ENCODE results near the gene TTC28. TPM values are rescaled to one million over a fixed set of nuclear protein-coding genes. Genes with fewer than 3 reads are reported as not detected.
"Not testable (repeated sequence)": the region's sequence is repeated elsewhere in the genome, so short reads cannot be mapped to it uniquely, and the experiment has no call there.

TTC28 gene
- total RNA-seq, 1 experiment from 2014 or later = 11.2 TPM

GRCh38 chr22:28169314-28169713 lies 510.3 kb downstream of the TTC28 start:
- not testable (repeated sequence) for H3K4me1 ChIP-seq (ENCODE audit: low read length); H3K4me3 ChIP-seq (ENCODE audit: low read length); H3K9ac ChIP-seq (ENCODE audit: low read length)

GRCh38 chr22:28155808-28156207 lies 523.8 kb downstream of the TTC28 start:
- no peaks in the 10 kb centered on the region for H3K27me3 ChIP-seq (ENCODE audit: low read length)
- no peak overlapping the region for H3K9ac ChIP-seq (ENCODE audit: low read length)
- no peaks in the 10 kb centered on the region for H3K36me3 ChIP-seq (ENCODE audit: insufficient read depth, low read length)
- no peak overlapping the region for H3K27ac ChIP-seq (ENCODE audit: low read length)
- no peaks in the 10 kb centered on the region for H4K20me1 ChIP-seq (ENCODE audit: insufficient read depth, low read depth, low read length)
- H3K9me2 ChIP-seq (replicated peaks; ENCODE audit: insufficient read depth, low read length) = no peaks in the 10 kb centered on the region
- no peaks in the 10 kb centered on the region for H3K4me1 ChIP-seq (ENCODE audit: low read length)
- no peak overlapping the region for H3K4me3 ChIP-seq (ENCODE audit: low read length)
- no peak overlapping the region for H2AFZ ChIP-seq (ENCODE audit: low read length)
- no peak for DNase-seq
- H3K4me2 ChIP-seq (ENCODE audit: low read depth, low read length, poor library complexity, severe bottlenecking) = no peak overlapping the region
- no peaks in the 10 kb centered on the region for H3K9me3 ChIP-seq (ENCODE audit: low read length)
- H3K79me2 ChIP-seq (ENCODE audit: low read length) = no peaks in the 10 kb centered on the region

More at GRCh38 chr22:28169314-28169713, 510.3 kb downstream of the TTC28 start:
- DNase-seq; H3K27ac ChIP-seq (ENCODE audit: low read length); H3K36me3 ChIP-seq (ENCODE audit: insufficient read depth, low read length); H3K4me2 ChIP-seq (ENCODE audit: low read depth, low read length, poor library complexity, severe bottlenecking); H3K27me3 ChIP-seq (ENCODE audit: low read length); H2AFZ ChIP-seq (ENCODE audit: low read length); H3K9me3 ChIP-seq (ENCODE audit: low read length); H4K20me1 ChIP-seq (ENCODE audit: insufficient read depth, low read depth, low read length); H3K79me2 ChIP-seq (ENCODE audit: low read length); H3K9me2 ChIP-seq (replicated peaks; ENCODE audit: insufficient read depth, low read length): not testable (repeated sequence)

- no peaks in the 10 kb centered on the region for H3K27me3 ChIP-seq (ENCODE audit: low read length)
- H3K36me3 ChIP-seq (ENCODE audit: insufficient read depth, low read length) = no peaks in the 10 kb centered on the region
- no peak overlapping the region for H3K27ac ChIP-seq (ENCODE audit: low read length)
- no peaks in the 10 kb centered on the region for H3K79me2 ChIP-seq (ENCODE audit: low read length)
- H3K9ac ChIP-seq (ENCODE audit: low read length) = no peak overlapping the region
- H3K9me2 ChIP-seq (replicated peaks; ENCODE audit: insufficient read depth, low read length) = no peaks in the 10 kb centered on the region
- H4K20me1 ChIP-seq (ENCODE audit: insufficient read depth, low read depth, low read length) = 0 out of 2 replicates have a peak, but pooled peaks cover 3% of the 10 kb centered on the region
- no peak overlapping the region for H2AFZ ChIP-seq (ENCODE audit: low read length)
- no peak overlapping the region for H3K4me2 ChIP-seq (ENCODE audit: low read depth, low read length, poor library complexity, severe bottlenecking)
- no peak overlapping the region for H3K4me3 ChIP-seq (ENCODE audit: low read length)
- no peak for DNase-seq
- no peaks in the 10 kb centered on the region for H3K4me1 ChIP-seq (ENCODE audit: low read length)
- no peaks in the 10 kb centered on the region for H3K9me3 ChIP-seq (ENCODE audit: low read length)
Measured at GRCh38 chr22:28154861-28155260, 524.8 kb downstream of the TTC28 start.

- no peak overlapping the region for H2AFZ ChIP-seq (ENCODE audit: low read length)
- no peaks in the 10 kb centered on the region for H3K27me3 ChIP-seq (ENCODE audit: low read length)
- H3K4me3 ChIP-seq (ENCODE audit: low read length) = no peak overlapping the region
- no peaks in the 10 kb centered on the region for H3K9me3 ChIP-seq (ENCODE audit: low read length)
- H3K36me3 ChIP-seq (ENCODE audit: insufficient read depth, low read length) = no peaks in the 10 kb centered on the region
- DNase-seq = no peak
- H3K27ac ChIP-seq (ENCODE audit: low read length) = no peak overlapping the region
- no peaks in the 10 kb centered on the region for H3K9me2 ChIP-seq (replicated peaks; ENCODE audit: insufficient read depth, low read length)
- H3K4me1 ChIP-seq (ENCODE audit: low read length) = no peaks in the 10 kb centered on the region
- H4K20me1 ChIP-seq (ENCODE audit: insufficient read depth, low read depth, low read length) = 0 out of 2 replicates have a peak, but pooled peaks cover 3% of the 10 kb centered on the region
- no peak overlapping the region for H3K9ac ChIP-seq (ENCODE audit: low read length)
- H3K79me2 ChIP-seq (ENCODE audit: low read length) = no peaks in the 10 kb centered on the region
- no peak overlapping the region for H3K4me2 ChIP-seq (ENCODE audit: low read depth, low read length, poor library complexity, severe bottlenecking)
Measured at GRCh38 chr22:28151151-28151816, 528.4 kb downstream of the TTC28 start.

GRCh38 chr22:28148816-28149465 lies 530.7 kb downstream of the TTC28 start:
- no peak overlapping the region for H3K4me3 ChIP-seq (ENCODE audit: low read length)
- 0 out of 2 replicates have a peak, but pooled peaks cover 3% of the 10 kb centered on the region for H4K20me1 ChIP-seq (ENCODE audit: insufficient read depth, low read depth, low read length)
- no peaks in the 10 kb centered on the region for H3K79me2 ChIP-seq (ENCODE audit: low read length)
- no peaks in the 10 kb centered on the region for H3K9me2 ChIP-seq (replicated peaks; ENCODE audit: insufficient read depth, low read length)
- H2AFZ ChIP-seq (ENCODE audit: low read length) = no peak overlapping the region
- no peaks in the 10 kb centered on the region for H3K27me3 ChIP-seq (ENCODE audit: low read length)
- H3K36me3 ChIP-seq (ENCODE audit: insufficient read depth, low read length) = no peaks in the 10 kb centered on the region
- H3K4me1 ChIP-seq (ENCODE audit: low read length) = no peaks in the 10 kb centered on the region
- no peaks in the 10 kb centered on the region for H3K9me3 ChIP-seq (ENCODE audit: low read length)
- H3K4me2 ChIP-seq (ENCODE audit: low read depth, low read length, poor library complexity, severe bottlenecking) = no peak overlapping the region
- H3K9ac ChIP-seq (ENCODE audit: low read length) = no peak overlapping the region
- DNase-seq = no peak
- no peak overlapping the region for H3K27ac ChIP-seq (ENCODE audit: low read length)

- H4K20me1 ChIP-seq (ENCODE audit: insufficient read depth, low read depth, low read length) = 0 out of 2 replicates have a peak, but pooled peaks cover 3% of the 10 kb centered on the region
- H3K9me3 ChIP-seq (ENCODE audit: low read length) = no peaks in the 10 kb centered on the region
- DNase-seq = no peak
- H3K9me2 ChIP-seq (replicated peaks; ENCODE audit: insufficient read depth, low read length) = no peaks in the 10 kb centered on the region
- no peaks in the 10 kb centered on the region for H3K36me3 ChIP-seq (ENCODE audit: insufficient read depth, low read length)
- H3K27ac ChIP-seq (ENCODE audit: low read length) = no peak overlapping the region
- H3K4me3 ChIP-seq (ENCODE audit: low read length) = no peak overlapping the region
- no peaks in the 10 kb centered on the region for H3K4me1 ChIP-seq (ENCODE audit: low read length)
- H2AFZ ChIP-seq (ENCODE audit: low read length) = no peak overlapping the region
- no peak overlapping the region for H3K9ac ChIP-seq (ENCODE audit: low read length)
- no peaks in the 10 kb centered on the region for H3K27me3 ChIP-seq (ENCODE audit: low read length)
- no peak overlapping the region for H3K4me2 ChIP-seq (ENCODE audit: low read depth, low read length, poor library complexity, severe bottlenecking)
- H3K79me2 ChIP-seq (ENCODE audit: low read length) = no peaks in the 10 kb centered on the region
Measured at GRCh38 chr22:28147401-28147800, 532.2 kb downstream of the TTC28 start.

GRCh38 chr22:28146401-28147314 lies 533.0 kb downstream of the TTC28 start:
- Histone ChIP-seq H3K9me3 (ENCODE audit: low read length) (no peaks in the 10 kb centered on the region), H3K9me2 (replicated peaks; ENCODE audit: insufficient read depth, low read length) (no peaks in the 10 kb centered on the region), H3K79me2 (ENCODE audit: low read length) (no peaks in the 10 kb centered on the region), H3K27ac (ENCODE audit: low read length) (no peak overlapping the region), H3K9ac (ENCODE audit: low read length) (no peak overlapping the region), H2AFZ (ENCODE audit: low read length) (no peak overlapping the region), H3K4me1 (ENCODE audit: low read length) (no peaks in the 10 kb centered on the region), H4K20me1 (ENCODE audit: insufficient read depth, low read depth, low read length) (0 out of 2 replicates have a peak, but pooled peaks cover 3% of the 10 kb centered on the region), H3K36me3 (ENCODE audit: insufficient read depth, low read length) (no peaks in the 10 kb centered on the region), H3K27me3 (ENCODE audit: low read length) (no peaks in the 10 kb centered on the region), H3K4me3 (ENCODE audit: low read length) (no peak overlapping the region), H3K4me2 (ENCODE audit: low read depth, low read length, poor library complexity, severe bottlenecking) (no peak overlapping the region)
- DNase-seq = no peak
